COLO829 (cell line): ENCODE data around the gene RBPMS2.
"Not testable (repeated sequence)": the region's sequence is repeated elsewhere in the genome, so short reads cannot be mapped to it uniquely, and the experiment has no call there.

Source experiments
- DNase-seq: peaks from one replicate; pipeline ENCODE4 v3.0.0; 2012; ENCODE audit warnings: low spot score

Gene RBPMS2

DNA sequence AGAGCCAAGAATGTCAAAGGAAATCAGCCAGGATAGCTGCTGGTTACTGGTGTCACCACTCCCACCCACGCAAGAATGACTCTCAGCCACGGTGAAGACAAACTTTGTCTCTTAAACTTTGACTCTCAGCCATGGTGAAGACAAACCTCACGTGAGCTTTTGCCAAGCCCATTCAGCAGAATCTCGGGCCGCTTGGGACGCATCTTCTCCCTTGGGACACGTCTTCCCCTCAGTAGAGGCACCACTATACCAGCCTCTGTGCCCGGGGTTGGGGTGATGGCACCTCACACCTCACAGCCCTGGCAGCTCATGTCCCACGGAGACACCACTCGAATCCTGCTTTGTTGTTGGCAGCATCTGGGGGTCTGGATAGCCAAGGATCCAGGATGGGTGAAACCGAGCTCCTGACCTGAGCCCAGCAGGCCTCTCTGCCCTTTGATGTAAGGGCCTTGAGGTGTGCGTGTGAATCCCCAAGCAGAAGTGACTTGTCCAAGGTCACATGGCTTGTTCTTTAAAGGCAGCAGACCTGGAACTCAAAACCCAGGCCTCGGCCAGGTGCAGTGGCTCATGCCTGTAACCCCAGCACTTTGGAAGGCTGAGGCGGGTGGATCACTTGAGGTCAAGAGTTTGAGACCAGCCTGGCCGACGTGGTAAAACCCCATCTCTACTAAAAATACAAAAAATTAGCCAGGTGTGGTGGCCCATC is 21.8 kb downstream of the RBPMS2 start:
- DNase-seq: no peak

- DNase-seq: no peak
Measured at GRCh38 chr15:64751464-64751863, 23.9 kb downstream of the RBPMS2 start.

GRCh38 chr15:64749999-64750657 is 25.3 kb downstream of the RBPMS2 start:
- no peak for DNase-seq

DNA sequence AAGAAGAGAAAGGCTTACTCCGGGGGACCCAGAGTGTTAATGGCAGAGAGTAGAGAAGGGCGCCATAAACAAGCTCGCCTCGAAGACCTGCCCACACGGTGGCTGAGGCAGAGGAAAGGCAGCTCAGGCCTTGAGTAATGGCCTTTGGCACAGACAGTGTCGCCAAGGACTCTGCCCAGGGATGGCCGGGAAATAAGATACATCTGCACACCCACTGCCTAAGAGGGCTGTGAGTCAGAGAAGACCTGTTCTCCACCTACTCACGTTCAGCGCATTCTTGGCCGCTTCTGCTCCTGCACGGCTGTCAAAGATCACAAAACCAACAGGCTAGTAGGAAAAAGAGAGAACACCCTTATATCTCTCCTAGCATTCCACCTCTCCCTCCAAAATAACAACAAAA is 26.2 kb downstream of the RBPMS2 start:
- no peak for DNase-seq

GRCh38 chr15:64748251-64748650 is 27.1 kb downstream of the RBPMS2 start:
- DNase-seq: no peak

GRCh38 chr15:64747578-64747977 is 27.8 kb downstream of the RBPMS2 start:
- DNase-seq: no peak

GRCh38 chr15:64746921-64747320 is 28.5 kb downstream of the RBPMS2 start:
- no peak for DNase-seq

GRCh38 chr15:64746356-64746755 is 29.0 kb downstream of the RBPMS2 start:
- DNase-seq: no peak

- no peak for DNase-seq
Measured at GRCh38 chr15:64743691-64744090, 31.7 kb downstream of the RBPMS2 start.

GRCh38 chr15:64742921-64743320 is 32.5 kb downstream of the RBPMS2 start:
- DNase-seq: no peak

DNA sequence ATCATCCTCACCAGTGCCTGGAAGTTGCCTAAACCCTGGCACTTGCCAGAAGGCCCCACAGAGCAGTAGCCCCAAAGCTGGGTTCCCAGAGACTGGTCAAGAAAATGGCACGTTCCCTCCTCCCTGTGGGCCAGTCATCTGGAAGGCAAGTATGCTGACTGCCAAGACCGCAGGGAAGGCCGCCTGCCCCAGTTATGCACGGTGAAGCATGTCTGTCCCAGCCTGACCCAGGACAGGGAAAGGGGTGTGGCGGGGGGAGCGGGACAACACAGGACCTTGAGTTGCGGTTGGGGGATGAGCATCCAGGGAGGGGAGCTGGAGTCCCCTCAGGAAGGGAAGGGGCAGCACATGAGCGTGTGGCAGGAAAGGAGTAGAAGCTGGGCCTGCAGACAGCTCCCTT is 33.0 kb downstream of the RBPMS2 start:
- no peak for DNase-seq

DNA sequence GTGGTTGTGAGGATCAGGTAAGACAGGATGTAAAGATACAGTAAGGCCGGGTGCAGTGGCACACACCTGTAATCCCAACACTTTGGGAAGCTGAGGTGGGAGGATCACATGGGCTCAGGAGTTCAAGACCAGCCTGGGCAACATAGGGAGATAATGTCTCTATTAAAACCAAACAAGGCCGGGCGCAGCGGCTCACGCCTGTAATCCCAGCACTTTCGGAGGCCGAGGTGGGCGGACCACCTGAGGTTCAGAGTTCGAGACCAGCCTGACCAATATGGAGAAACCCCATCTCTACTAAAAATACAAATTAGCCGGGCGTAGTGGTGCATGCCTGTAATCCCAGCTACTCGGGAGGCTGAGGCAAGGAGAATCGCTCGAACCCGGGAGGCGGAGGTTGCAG is 33.7 kb downstream of the RBPMS2 start:
- DNase-seq: not testable (repeated sequence)

- DNase-seq: no peak
Measured at GRCh38 chr15:64740311-64741170, 34.8 kb downstream of the RBPMS2 start.

- DNase-seq: no peak
Measured at GRCh38 chr15:64739577-64740143, 35.7 kb downstream of the RBPMS2 start.

GRCh38 chr15:64739156-64739555 is 36.2 kb downstream of the RBPMS2 start:
- DNase-seq: no peak

DNA sequence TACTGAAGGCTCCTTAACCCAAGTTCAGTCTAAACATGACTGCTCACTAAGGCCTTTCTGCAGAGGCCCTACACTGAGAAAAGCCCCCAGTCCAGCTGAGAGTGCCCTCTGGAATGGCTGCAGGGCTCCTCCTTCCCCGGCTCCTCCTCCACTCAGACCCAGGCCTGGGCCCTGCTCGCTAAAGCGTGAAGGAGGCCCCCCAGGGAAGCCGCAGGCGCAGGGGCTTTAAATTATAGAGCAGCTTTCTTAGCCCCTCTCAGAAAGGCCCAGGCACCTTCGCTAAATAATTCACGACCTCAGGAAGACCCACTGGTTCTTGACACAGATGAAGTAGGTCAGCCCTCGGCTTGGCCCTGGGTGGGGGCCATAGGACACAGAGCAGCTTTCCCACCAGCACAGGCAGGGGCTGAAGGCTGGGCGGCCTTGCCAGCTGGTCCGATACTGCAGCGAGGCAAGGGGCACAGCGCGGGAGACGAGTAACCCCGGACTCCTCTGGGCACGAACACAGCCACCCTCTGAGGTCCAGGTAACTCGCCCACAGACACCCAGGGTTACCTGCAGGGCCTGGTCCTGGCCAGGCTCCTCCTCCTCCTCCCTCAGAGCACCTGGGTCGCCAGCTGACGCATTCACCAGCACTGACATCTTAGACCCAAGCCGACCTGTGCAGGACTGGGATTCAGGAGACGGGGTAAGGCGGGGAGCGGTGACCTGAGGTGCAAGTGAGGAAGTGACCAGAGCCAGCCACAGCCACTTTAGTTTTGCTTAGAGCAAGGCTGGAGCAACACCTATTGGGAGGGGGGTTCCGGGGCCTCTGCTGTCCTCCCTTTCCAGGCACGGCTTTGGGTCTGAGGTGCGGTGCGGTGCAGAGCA is 36.9 kb downstream of the RBPMS2 start:
- DNase-seq: no peak

DNA sequence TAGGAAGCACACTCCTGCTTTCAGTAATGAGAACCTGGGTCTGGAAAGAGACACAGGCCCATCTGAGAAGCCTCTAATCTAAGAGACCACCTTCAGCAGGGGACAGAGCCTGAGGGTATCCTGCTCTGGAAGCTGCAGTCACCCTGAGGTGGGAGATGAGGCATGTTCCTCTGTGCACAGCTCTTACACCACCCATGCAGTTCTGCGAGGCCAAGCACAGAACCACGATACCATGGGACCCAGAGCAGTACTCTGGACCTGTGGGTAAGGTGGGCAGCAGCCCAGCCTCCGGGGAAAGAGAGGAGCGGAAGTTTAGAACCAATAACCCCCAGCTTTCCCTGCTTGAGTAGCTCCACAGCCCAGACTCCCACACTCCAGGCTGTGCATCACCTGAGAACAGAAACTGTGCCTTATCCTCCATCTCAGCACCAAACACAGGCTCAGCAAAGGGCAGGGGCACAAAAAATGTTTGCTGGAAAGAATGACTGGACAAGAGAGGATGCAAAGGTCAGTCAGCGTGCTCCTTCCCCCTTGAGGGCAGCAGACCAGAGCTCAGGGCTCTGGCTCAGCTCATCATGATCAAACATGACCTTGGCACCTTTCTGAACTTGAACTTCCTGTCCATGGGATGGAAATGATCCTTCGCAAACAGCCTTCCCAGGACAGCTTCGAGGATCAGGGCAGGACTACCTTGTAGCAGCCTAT is 43.1 kb downstream of the RBPMS2 start:
- no peak for DNase-seq

DNA sequence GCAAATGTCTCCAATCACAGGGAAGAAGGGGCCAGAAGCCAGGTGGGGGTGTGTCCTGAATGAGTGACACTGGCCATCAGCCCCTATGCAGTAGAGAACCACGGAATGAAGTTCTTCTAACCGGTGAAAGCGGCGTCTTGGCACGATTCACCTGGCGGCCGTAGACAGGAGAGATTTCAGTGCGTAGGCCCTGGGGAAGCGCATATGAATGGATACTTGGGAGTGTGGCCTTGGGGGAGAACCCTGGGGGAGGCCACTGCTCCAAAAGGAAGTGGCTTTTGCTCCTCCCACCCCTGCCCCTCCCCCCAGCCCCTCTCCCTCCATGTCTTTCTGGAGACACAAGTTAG is 43.6 kb downstream of the RBPMS2 start:
- no peak for DNase-seq

GRCh38 chr15:64731012-64731804 is 44.2 kb downstream of the RBPMS2 start:
- peak; percentile 14 for DNase-seq

GRCh38 chr15:64730151-64730550 is 45.2 kb downstream of the RBPMS2 start:
- no peak for DNase-seq
